DMS 273 (cell line): ENCODE measurements around the gene CSNK2A2.

Experiments
- DNase-seq: peaks from one replicate; lab custom pipeline; 2025; ENCODE audit not compliant: unreplicated experiment; lab: John Stamatoyannopoulos, UW

The CSNK2A2 gene

DNA sequence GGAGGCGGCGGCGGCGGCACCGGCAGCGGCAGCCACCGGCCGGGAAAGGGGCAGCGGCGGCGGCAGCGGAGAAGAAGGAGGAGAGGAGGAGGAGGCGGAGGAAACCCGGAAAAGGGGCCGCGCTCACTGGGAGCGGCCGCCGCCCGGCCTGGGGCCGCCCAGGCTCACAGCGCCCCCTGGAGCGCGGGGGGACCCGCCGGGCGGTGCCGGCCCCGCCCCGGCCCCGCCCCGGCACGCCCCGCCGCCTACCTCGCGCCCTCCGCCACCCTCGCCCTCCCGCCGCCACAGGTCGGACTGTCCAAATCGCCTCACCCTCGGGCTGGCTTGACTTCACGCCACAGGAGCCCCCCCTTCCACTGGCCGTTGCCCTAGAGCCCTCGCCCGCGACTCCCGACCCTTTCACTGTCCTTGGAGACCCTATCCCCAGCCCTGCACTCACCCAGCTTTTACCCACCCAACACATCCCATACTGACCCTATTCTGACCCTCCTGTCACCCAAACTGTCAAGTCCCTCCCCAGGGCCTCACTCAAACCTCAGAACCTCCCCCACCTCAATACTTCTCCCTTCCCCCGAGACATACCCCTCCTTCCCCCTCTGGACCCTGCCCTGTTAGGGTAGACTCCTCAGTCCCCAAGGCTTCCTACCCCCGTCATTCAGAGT is at the start of gene CSNK2A2:
Gene CSNK2A2, minus strand, starts transcription at position 85 of the 662 bp plus-strand sequence. CDS start 370 bp downstream, outside the sequence.
- DNase-seq = peak; percentile 92

DNA sequence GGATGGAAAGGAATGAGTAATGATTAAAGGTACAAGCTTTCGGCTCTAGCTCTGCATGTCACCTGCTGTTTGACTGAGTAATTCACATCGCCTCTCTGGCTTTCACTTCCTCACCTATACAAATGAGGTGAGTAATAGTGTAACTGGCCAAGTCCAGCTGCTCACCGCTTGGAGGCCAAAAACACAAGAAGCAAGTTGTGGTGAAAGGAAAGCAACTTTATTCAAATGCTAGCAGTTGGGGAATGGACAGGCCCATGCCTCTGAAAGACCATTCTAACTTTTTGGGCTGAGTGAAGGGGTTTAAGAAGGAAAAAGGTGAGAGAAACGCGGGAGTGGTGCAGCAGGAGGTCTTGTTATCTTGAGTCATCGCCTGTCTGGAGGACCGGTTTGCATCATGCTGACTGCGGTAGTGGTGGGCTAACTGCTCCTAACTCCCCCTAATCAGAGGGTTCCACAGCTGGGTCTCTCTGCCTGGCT is 45.7 kb upstream of the CSNK2A2 start:
- no peak for DNase-seq

DNA sequence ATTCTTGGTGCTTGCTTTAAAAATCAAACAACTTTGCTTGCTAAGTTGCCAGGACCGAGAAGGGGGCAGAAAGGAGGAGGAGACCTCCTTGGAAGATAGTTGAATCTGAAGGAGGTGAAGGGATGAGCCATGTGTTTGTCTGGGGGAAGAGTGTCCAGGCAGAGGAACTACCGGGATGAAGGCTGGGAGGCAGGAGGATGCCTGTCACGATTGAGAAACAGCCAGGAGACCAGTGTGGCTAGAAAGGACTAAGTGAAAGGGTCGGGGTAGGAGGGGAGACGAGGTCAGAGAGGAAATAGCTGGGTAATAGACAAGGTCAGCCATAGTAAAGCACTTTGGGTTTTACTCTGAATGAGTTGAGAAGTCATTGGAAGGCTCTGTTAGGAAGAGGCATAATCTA is 38.9 kb upstream of the CSNK2A2 start:
- DNase-seq = no peak

DNA sequence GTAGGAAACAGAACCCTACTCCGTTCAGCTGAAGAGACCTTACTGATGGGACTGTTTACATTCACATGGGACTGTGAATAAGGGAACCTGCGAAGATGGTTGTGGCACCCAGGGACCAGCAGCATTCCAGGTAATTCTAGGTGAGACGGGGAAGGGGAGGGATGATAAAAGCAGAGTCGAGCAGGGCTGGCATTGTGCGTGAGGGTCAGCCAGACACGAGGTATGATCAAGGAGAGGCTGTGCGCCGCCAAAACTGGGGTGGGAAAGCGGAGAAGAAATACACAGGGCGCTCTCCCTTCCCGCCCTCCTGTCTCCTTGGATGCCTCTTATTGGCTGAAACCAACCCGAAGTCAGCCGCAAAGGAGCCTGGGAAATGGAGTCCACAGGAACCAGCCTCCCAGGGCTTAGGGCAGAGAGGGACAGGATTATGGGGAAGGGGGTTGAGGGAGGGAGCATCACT is 38.4 kb upstream of the CSNK2A2 start:
- peak; percentile 91 for DNase-seq

DNA sequence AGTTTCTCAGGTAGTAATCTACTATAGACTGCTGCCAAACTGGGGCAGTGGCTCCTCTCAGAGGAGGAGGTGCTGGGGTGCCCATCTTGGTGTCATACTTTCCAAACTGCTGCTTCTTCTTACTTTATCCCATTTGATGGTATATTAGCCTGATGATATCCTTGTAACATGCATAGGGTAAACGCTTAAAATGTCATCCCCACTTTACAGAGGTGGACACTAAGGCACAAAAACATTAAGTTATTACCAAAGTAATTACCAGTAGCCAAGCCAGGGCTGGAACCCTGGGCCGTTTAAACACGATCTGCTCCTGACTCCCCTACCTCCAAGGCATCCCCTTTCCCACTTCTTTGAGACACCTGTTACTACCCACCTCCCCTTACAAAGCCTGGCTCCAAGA is 37.8 kb upstream of the CSNK2A2 start:
- no peak for DNase-seq

DNA sequence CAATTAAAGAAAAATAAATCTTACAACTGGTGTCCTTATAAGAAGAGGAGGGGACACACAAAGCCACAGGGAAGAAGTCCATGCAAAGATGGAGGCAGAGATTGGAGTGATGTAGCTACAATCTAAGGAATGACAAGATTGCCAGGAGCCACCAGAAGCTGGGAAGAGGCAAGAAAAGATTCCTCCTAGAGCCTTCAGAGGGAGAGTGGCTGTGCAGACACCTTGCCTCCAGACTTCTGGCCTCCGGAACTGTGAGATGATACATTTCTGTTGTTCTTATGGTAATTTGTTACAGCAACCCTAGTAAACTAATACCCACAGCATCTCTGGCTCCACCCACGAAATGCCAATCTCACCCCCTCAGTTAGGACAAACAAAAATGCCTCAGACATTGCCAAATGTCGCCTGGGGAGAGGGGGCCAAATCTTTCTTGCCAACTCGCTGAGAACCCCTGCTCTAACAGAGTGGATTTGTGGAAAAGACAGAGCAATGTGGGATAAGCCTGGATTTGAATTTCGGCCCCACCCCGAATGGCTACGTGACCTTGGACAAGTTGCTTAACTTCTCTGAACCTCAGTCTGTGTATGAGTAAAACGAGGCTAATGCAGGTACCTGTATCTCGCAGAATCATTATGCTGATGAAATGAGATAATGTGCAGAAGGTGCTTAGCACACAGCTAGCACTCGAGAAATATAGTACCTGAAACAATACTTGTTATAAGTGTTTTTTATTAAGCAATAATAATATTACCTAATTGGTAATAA is 37.1 kb upstream of the CSNK2A2 start:
- DNase-seq = no peak

DNA sequence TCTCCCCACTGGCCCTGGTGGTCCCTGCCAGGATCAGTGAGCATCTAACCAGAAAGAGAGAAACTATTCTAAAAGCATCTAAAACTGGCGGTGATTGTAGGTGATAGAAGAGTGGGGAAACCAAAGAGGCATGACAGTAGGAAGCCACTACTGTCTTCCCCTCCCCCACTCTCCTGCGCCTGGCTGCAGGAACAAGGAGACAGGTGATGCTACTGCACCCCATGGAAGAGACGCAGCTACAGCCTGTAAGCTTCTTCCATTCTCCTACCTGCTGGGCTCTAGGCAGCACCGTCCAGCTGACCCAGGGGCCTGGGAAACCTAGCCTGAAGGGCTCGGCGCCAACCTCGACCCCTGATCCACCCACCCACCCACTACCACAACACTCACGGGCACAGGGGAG is 32.4 kb upstream of the CSNK2A2 start:
- DNase-seq = no peak

DNA sequence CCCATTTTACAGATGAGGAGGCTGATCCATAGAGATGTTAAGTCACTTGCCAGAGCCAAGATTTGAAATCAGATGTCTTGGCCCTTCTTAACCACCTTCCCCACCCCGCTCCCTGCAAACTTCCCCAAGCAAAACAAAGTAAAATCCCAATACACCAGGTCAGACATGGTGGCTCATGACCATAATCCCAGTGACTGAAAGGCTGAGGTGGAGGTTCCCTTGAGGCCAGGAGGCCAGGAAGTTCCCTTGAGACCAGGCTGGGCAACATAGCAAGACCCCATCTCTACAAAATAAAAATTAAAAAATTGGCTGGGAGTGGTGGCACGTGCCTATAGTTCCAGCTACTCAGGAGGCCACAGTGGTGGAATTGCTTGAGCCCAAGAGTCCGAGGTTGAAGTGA is 28.9 kb upstream of the CSNK2A2 start:
- DNase-seq = no peak

DNA sequence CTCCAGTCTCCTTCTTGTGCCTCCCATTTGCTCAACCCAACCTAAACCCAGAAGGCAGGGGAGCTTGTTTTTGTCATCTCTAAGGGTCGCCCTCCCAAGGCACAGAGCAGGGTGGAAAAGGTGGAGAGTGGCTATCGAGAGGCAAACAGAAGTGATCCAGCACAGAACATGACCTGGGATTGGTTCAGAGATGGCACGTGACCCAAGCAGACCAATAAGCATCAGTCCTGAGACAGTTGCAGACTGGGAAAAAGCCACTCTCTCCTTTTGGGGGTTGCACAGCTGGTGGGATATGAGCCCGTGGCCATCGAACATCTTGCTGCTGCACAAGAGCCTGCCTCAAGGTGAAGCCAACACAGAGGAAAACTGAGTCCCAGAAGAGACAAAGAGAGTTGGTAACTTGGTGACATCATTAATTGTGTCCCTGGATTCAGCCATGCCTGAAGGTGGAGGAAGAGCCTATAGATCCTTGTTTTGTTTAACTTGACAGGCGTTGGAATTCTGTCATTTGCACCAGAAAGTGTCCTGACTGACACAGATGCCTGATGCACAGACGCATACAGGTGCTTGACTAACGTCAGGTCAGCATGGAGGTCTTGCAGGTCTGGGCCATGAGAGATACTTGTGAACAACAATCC is 28.2 kb upstream of the CSNK2A2 start:
- DNase-seq = no peak

DNA sequence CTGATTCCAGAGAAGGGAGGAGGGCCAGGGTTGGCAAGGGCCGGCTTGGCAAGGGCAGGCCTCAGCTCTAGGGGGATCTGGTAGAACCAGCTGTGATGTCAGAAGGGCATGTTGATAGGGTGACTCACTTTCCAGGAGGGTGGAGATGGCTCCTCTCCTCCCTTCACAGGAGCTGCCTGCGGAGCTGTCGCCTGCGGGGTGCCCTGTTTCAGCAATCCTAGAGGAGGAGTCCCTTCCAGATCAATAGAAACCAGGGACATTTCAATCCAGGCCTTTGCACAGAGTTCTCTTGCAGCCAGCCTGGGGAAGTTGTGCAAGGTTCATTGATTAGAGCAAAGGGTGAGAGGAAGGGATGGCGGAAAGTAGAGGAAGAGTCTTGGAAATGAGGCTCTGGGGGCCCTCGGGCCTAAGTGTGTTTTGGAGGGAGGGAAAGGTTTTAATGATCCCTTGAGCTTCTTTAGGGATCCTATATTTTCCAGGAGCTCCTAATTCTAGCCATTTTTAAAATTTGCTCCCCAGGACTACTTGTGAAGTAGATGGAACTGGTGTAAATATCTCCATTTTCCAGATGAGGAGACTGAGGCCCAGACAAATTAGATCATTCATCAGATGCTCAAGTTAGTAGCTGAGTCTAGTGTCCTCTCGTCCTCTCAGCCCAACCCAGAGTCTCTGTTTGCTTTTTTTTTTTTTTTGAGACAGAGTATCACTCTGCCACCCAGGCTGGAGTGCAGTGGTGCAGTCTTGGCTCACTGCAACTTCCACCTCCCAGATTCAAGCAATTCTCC is 24.8 kb upstream of the CSNK2A2 start:
- DNase-seq = no peak

DNA sequence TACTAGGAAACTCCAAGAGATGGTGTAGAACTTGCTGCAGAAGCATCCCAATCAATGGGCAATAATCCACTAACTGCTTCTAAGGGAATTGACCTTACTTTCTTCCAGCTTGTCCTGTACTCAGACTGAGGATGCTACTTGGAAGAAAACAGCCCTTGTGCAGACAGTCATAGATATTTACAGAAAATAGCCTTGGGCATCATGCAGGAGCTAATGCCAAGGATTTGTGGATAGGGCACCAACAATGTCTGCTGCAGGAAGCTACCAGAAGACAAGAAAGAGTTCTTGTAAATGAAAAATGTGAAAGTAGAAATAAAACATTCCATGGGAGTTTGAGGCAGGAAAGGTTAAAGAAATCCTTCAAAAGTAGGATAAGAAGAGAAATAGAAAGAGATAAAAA is 21.5 kb upstream of the CSNK2A2 start:
- no peak for DNase-seq

DNA sequence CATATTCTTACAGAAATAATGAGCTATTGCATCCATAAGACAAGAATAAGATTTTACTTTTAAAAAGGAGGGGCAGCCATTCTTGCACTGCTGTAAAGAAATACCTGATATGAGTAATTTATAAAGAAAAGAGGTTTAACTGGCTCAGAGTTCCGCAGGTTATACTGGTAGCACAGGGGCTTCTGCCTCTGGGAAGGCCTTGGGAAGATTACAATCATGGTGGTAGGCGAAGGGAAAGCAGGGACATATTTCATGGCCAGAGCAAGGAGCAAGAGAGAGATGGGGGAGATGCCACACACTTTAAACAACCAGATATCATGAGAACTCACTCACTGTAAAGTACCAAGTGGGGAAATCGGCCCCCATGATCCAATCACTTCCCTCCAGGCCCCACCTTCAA is 20.9 kb upstream of the CSNK2A2 start:
- no peak for DNase-seq

DNA sequence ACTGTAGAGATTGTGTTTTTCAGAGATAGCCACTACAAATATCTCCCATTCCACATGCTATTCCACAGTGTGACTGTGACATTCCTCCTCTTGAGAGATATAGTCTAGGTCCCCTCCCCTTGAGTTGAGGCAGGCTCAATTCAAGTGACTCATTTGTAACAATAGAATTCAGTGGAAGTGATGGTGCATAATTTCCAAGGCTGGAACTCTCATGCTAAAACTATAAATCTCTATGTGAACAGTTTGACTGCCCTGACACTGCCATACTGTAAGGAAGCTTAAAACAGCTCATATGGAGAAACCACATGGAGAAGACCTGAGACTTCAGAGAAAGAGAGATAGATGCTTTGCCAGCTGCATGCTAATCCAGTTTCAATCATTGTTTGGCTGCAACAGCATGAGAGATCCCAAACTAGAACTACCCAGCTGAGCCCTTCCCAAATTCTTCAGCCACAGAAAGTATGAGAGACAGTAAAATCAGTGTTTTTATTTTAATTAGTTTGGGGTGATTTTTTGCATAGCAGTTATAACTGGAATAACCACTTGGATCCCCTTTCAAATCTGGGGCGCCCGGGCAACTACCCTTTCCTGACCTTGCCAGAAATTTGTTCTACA is 19.5 kb upstream of the CSNK2A2 start:
- DNase-seq = no peak

DNA sequence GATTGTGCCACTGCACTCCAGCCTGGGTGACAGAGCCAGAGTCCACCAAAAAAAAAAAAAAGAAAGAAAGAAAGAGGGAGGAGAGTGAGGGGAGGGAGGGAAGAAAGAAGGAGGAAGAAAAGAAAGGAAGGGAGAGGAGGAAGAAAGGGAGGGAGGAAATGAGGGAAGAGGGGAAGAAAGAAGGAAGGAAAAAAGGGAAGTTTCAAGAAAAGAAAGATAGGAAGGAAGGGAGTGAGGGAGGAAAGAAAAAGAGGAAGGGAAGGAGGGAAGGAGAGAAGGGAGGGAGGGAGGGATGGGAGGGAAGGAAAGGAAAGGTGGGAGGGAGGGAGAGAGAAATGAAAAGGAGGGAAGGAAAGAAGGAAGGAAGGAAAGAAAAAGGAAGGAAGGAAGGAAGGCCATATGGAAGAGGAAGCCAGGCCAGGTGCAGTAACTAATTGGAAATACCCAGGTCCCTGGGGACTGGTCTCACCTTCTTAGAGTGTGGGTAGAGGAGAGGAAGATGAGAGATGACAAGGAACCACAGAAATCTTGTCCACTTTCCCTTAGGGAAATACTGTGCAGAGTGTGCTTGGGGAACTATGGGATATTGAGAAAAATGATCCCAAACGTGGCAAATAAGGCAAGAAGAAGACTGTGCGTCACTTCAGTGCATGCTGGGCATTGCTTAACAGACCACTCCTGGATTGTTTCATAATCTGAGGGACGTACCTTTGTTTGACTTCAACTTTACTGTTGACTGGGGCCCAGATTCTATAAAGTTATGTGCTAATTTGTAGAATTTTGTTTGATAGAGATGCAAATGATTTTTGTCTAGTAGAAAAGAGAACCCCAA is 15.1 kb upstream of the CSNK2A2 start:
- DNase-seq = no peak

DNA sequence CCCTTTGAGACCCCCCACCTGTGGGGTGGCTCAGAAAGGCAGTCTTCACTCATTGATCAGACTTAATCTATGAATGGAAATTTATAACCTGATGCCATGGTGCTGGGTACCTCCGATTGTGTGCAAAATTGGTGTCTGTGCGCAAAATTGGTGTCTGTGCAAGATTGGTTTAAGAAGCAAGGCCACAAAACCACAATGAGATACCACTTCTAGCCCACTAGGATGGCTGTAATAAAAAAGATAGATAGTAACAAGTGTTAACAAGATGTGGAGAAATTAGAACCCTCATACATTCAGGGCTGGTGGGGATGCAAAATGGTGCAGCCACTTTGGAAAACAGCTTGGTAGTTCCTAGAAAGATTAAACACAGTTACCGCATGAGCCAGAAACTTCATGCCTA is 13.9 kb upstream of the CSNK2A2 start:
- DNase-seq = no peak

DNA sequence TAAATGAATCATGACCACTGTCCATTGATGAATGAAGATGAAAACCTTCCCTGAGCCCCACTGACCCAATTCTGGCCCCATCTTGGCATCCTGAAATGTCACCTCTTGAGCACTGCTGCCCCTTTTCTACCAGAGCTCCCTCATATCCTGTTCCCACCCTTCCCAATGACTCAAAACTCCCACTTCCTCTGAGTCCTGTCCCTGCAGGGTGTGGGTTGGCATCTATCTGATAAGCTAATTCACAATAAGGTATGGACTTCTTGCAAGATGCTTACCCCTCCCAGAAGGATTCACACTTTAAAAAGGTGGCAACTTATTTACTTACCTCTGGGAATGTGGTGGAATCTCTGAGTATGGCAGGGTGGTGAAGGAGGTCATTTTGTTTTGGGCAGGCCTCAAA is 13.3 kb upstream of the CSNK2A2 start:
- DNase-seq = no peak

DNA sequence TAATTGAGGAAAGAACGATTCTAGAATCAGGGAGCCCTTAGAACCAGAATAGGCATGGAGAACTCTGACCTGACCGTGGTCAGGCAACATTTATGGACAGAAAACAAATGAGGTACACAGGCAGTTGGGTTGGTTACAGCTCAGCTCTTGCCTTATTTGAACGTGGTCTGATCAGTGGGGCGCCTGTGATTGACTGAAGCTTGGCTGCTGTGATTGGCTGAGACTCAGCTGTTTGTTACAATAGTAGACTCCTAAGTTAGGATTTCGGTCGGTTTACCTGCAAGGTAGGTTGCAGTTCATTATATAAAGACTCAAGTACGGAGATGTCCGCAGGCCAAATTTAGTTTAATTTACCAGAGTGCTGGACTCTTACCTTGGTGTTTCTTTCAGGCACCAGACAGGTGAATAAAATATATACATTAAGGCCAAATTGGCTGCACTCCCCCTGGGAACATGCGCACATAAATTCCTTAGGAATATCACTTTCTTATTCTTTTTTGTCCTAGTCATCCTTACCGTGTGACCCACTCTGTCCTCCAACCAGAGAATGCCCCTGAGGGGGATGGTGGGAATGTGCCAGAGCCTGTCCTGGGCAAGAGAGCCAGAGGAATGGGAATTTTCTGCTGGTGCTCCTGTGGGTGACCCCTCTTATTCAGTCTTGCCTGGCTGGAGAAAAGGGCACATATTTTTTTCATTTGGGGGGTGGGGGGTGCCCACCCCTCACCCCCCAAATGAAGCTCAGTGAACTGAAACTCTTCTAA is 7.5 kb upstream of the CSNK2A2 start:
- DNase-seq = no peak

DNA sequence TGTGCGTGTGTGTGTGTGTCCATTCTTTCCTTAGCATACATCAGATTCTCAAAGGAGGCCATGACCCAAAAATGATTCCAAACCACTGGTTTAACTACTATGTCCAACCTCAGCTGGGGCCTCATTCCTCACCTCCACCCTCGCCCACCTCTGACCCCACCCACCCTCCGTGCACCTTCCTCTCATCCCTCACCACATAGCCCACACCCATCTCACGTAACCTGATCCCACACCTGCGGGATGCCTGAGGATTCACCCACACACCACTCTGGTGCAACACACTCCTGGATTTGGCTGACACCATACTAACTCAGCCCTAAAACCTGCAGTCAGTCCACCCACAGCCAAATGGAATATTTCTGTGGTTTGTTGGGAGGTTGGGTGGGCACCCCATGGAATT is 3.3 kb upstream of the CSNK2A2 start:
- no peak for DNase-seq
